CD4-positive, alpha-beta T cell treated with Interleukin-17A for 4 hours (primary cell): ENCODE data around the gene ATXN7L1.

ENCODE experiments used
- DNase-seq: peaks from one replicate; pipeline ENCODE4 v3.0.0-alpha.2; 2020; ENCODE audit warnings: mixed read lengths

The ATXN7L1 gene

DNA sequence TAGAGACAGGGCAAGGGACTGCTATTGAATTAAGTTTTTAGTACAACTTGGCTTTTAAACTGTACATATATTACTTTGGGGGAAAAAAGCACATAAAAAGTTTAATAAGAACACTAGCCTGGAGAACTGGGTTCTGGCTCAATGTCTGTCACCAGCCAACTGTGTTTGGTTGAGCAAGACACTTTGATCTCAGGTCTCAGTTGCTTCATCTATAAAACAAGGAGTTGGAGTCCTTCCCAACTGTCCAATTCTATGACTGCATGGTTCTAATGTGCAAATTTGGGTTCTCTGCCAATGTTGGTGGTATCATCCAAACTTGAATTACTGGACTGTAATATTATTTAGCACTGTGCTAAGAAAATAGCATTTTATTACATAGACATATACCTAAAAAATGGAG lies 50.3 kb downstream of the ATXN7L1 start:
- no peak for DNase-seq

DNA sequence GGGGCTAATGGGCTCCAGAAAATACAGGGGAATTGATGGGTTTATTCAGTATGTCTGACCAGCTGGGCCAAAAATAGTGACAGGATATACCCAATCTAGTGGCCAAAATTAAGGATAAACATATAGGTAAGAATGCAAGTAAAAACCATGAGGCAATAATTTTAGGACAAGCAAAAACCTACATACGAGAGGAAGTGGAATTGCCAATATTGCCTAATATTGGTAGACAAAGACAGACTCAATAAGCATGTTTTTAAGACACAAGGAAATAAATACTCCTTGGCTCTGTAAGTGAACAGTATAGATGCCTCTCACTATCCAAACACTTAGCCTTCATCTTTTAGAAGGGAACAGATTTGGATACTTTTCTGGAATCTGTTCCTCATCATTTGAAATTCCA lies 51.0 kb downstream of the ATXN7L1 start:
- no peak for DNase-seq

DNA sequence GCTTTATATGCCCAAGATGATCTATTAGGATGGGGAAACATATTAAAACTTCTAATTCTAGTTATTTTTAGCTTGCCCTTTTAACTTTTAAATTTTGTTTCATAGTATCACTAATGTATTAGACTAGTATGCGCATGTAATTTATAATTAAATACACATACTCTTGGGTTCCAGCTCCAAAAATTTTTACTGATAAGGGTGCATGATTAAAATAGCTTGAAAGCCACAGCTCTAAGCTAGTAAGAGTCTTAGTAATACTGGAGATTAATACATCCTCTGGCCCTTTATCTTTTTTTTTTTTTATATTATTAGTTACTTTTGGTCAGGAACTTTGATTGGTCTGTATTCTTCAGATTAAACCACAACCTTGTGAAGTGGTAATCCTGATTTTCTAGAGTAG lies 53.6 kb downstream of the ATXN7L1 start:
- DNase-seq = no peak

DNA sequence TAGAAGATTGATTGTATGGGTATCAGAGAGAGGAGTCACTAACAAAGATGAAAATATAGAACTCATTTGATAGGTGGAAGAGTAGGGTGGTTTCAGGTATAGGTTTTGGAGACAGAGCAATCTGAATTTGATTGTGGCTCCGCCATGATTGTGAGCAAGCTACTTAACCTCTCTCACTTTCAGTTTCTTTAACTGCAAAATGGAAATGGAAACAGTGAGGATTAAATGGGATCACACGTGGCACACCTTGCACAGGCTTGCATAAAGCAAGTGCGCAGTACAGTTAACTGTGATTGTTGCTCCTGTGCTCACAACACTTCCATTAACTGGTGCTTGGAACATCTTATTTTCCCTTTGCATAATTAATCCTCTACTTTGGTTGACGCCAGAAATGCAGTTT lies 54.9 kb downstream of the ATXN7L1 start:
- DNase-seq = no peak

DNA sequence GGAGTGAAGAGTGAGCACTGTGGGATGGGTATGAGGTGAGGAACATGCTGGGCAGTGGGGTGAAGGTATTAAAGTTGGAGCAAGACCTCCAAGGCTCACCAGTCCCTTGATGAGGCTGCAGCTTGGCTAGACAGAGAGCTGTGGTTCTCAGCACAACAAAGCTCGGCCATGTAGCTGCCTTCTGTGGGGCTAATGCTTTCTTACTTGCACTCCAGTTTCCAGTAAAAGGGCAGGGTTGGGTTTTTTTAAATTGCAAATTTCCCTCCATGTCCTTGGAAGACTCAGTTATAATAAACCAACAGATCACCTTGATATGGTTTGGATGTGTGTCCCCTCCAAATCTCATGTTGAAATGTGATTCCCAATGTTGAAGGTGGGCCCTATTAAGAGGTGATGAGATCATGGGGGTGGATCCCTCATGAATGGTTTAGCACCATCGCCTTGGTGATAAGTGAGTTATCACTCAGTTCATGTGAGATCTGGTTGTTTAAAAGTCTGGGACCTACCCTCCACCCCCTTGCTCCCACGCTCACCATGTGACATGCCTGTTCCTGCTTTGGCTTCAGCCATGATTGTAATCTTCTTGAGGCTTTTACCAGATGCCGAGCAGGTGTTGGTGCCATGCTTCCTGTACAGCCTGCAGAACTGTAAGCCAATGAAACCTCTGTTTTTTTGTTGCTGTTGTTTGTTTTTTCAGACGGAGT lies 55.9 kb downstream of the ATXN7L1 start:
- no peak for DNase-seq

DNA sequence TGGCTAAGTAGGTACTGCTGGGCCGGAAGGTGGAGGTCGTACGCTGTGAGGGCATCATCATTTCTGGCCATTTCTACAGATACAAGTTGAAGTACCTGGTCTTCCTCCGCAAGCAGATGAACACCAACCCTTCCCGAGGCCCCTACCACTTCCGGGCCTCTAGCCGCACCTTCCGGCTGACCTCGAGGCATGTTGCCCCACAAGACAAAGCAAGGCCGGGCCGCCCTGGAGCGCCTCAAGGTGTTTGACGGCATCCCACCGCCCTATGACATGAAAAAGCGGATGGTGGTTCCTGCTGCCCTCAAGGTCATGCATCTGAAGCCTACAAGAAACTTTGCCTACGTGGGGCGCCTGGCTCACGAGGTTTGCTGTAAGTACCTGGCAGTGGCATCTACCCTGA lies 56.8 kb downstream of the ATXN7L1 start:
- no peak for DNase-seq

DNA sequence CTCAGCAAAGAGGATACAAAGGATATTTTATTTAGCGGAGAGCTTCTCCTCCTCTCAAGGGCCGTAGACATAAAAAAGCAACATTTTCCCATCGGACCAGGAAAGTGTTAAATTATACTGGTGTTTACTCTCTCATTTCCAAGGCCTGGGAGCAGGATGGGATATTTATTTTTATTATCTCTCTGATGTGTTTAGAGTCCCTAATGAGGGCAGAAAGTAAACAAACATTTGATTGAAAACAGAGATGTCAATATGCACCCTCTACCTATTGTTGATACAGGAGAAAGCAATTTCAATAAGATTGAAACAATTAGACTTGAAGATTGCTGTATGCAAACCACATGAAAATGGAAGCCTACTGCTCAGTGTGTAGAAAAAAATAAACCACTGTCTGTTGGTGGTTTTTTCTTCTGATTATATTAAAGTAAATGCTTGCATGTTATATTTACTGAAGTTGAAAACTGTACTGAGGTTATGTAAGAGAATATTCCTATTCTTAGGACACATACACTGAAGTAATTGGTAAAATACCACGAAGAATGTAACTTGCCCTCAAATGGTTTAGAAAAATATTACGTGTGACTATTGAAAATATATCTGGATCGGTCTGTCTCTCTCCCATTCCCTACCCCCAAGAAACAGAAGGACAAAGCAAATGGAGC lies 59.3 kb downstream of the ATXN7L1 start:
- DNase-seq = no peak

DNA sequence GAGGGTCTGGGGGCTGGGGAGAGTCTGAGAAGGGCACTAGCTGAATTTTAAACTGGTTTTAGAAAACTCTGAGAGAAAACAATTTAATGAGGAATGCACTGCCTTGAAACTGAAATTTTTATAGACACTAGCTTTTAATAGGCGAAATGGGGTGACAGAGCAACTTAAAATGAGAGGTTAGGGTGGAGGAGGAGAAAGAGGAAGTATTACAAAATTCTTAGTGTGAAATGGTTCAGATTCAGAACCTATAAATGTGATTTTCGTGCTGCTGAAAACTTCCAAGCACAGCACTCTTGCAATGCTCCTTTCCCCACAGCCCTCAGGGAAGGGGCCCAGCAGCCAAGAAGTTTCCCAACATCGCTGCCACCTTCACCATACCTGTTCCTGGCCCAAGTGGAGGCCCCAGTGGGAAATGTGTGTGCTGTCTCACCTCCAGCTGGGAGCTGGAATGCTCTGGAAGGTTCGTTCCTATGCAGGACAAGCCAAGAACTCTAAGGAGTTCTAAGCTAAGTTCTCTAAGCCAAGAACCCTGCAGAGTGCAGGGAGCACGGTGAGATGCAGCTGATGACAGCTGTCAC lies 60.0 kb downstream of the ATXN7L1 start:
- DNase-seq = no peak

DNA sequence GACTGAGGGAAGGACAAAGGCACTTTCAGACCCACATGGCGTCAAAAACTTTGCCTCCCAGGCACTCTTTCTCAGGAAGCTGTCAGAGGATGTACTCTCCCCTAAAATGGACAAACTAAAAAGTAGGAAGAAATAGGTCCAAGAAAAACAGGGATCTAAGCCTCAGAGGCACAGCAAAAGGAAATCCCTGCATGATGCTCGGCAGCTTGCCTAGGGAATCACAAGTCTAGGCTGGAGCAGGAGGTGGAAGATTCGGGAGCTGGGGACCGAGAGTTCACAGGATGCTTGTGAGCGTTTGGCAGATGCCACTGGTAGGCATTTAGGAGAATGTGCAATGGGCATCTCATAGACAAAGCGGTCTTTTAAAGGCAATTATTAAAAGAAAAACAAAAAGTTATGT lies 60.8 kb downstream of the ATXN7L1 start:
- DNase-seq = no peak

DNA sequence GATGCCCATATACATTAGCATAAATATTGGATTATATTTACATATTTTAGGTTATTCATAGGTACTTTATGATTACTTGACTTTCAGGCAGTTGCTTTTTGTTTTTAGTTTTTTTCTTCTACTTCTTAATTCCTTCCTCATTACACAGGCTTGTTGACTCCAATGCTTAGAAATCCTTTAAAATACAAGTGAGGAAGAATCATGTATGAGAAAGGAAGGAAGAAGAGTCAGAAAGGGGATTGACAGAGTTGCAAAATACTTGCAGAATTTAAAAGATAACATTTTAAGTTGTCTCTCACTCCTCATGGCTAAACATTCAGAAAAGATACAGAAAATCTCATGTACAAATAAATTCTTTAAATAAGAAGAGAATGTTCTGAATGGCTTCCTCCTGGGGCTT lies 61.9 kb downstream of the ATXN7L1 start:
- no peak for DNase-seq

DNA sequence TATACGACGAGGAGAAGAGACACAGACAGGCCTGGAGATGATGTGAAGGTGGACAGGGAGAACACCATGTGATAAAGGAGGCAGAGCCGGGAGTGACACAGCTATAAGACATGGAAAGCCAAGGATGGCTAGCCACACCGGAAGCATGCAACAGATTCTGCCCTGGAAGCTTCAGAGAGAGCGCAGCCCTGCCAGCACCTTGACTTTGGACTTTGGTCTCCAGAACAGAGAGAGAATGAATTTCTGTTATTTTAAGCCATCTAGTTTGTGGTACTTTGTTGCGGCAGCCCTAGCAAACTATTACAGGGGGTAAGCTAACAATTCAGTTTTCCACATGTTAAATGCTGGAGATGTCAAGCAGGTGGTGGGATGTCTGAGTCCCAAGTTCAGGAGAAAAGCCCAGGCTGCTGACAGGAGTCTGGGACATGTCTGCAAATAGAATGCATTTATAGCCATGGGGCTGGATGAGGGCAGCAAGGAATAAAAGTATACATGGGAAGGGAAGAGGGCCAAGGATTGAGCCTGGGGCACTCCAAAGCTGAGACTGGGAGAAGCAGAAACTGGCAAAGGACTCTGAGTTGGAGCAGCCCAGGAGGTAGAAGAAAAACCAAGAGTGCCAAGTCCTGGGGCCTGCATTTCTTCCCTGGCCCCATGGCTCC lies 65.1 kb downstream of the ATXN7L1 start:
- DNase-seq = no peak

DNA sequence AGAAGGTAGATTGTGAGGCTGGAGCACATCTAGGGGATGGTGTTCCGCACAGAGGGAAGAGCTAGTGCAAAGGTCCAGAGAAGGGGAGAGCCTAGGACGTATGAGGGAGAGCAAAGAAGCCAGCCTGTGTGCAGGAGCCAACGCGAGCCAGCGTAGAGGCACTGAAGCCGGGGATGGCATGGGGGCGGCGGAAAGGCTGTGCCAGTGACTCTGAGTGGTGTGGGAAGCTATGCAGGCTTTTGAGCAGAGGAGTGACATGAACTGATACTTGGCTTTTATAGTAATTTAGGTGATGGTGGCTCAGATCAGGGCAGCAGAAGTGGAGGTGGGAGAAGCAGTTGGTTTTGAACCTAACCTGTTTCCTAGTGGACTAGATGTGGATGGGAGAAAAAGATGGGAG lies 65.8 kb downstream of the ATXN7L1 start:
- no peak for DNase-seq

DNA sequence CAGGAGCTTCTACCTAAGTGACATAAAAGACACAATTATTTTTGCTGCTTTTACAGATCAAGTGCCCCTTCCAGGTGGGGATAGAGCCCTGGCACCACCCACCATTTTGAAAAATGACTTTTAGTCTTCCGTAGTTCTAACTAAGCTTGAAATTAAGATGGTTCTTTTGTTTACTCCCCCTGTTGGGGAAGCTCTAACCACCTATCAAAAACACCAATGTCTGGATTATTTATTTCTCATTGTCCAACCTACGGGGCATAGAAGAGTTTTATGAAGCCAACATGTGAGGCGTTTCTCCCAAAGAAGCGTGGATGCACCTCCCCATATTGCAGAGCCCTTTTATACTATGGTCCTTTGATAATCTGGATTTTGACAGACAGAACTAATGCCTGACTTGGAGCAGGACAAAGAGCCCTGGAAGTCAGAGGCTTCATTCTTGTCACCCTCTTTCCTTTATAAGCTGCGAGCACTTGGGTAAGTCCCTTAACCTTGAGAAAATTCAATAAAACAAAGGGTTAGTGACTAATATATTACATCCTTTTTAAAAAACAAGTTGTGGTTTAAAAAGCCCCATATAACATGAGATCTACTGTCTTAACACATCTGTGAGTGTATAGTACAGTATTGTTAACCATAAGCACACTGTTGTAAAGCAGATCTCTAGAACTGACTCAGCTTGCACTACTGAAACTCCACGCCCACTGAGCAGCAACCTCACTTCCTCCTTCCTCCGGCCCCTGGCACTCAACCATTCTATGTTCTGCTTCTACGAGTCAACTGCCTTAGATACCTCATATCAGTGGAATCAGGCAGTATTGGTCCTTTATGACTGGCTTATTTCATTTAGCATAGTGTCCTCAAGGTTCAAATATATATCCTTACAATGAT lies 67.5 kb downstream of the ATXN7L1 start:
- DNase-seq = peak; percentile 78

DNA sequence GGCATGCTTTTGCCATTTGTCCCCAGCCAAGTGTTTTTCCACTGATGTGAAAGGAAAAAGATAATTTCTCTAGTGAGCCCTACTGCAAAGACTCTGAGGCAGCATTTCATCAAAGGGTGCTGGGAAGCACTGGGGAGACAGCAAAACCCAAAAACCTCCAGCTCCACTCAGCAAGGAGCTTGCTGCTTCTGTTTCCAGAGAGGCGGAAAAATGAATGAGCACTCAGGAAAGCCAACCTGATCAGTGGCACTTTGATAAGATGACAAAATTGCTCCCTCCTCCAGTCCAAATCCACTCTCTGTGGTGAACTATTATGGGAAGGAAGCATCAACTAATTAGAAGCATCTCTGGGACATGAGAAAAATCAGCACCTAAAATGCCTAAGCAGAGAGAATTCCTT lies 68.2 kb downstream of the ATXN7L1 start:
- DNase-seq = no peak

DNA sequence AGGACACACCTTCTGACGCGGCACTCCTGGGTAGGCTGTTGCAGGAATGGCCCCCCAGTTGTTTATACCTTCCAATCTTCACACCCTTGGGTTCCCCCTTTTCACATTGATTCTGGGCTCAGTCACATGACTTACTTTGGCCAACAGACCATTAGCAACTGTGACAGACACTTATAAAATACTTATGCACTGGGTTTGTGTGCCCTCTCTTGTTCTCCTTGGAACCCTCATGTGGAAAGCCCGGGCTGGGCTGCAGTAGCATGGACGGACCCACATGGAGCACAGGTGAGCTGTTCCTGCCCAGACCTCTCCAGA lies 69.0 kb downstream of the ATXN7L1 start:
- no peak for DNase-seq

DNA sequence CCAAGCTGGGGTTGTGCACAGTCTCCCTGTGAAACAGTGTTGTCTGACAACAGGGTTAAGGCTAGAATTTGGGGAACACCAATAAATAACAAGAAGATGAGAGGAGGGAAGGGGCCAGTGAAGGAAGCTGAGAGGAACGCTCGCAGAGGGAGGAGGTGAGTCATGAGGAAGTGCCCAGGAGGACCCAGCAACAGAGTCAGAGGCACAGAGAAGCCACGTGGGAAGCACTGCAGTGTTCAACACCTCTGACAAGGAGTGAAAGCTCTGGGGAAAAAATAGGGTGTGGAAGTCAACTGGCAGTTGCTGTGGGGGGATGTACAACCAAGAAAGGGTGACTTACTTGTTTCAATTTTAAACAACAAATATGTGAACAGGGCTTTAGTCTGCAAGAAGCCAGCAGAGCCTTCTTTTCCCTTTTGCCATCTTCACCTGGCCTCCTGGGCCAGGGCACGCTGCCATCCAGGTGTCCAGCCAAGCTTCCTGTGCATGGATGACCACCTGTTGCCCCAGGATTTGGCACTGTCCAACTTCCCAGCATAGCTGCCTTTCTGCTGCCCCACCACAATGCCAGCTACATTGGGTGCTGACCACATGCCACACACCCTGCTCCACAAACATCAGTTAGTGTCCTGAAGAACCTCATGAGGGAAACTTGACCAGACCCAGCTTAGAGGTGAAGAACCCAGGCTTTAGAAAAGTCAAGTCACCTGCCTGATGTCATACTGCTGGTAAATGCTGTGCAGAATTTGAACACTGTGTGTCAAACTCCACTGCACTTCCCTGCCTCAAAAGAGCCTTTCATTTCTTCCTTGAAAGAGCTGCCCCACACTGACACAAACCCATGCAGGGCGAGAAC lies 69.6 kb downstream of the ATXN7L1 start:
- peak; percentile 75 for DNase-seq

DNA sequence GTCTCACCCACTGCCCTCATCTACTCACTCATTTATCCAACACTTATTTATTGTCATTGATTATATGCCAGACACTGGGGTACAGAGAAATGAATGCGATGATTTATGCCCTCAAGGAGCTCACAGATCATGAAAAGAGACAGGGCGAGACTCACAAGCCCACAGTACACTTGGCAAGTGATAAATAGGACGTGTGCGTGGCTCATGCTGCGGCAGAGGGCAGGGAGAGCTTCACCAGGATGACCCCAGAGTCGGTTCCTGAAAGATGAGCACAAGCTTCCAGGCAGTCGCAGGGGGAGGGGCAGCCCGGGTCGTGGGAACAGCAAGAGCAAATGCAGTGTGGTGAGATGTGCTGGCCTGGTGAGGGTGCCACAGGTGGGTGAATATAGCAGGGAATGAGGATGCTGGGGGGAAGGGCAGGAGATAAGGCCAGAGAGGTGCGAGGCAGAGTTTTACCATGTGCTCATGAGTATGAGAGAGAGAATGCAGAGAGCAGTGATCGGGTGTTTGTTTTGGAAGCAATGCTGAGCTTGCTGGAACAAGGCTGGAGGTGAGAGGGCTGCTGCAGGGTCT lies 70.9 kb downstream of the ATXN7L1 start:
- DNase-seq = no peak

DNA sequence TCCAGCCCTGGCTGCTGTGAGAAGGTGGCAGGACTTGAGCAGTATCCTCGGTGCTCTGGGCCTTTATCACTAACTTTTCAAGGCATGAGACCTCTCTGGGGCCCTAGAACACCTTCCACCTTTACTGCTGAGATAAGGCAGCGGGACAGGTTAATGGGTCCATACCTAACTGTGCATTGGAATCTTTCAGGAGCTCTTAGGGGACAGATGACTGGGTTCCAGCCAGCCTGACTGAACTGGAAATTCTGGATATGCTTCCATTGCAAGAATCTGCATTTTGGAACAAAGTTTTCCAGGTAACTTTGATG lies 73.0 kb downstream of the ATXN7L1 start:
- DNase-seq = no peak

DNA sequence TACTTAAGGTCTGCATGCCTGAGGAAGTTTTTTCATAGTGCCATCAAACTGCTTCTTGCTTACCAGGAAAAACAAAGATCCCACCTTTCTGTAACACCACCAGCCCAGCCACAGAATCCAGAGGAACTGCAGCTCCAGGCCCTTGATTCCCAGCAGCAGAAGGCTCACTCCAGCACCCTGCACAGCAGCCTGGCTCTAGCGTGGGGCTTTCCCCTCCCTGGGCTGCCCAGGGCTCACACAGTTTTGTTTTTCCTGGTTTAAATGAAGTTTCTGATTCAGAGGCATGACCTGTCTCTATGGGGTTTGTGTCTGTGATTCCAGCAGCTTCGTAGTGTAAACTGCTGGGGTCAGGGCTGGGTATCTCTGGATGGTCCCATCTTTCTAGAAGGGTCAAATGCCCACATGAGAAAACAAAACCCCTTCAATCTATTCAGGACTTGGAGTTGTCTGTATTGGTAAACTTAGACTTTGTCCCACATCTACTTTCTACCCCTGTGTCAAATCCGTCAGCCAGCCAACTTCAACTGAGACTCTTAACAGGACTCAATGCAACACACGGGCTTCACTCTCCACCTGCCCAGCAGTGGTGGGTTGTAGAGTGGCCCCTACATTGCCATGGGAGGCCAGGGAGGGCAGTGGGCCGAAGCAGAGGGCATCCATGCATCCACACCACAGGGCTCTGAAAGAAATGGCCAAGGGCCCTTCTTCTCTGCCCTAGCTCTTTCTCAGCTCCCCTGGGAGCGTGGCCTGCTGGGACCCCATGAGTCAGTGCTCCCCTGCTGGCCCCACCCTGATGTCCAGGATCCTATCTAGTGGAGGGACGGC lies 73.6 kb downstream of the ATXN7L1 start:
- no peak for DNase-seq

DNA sequence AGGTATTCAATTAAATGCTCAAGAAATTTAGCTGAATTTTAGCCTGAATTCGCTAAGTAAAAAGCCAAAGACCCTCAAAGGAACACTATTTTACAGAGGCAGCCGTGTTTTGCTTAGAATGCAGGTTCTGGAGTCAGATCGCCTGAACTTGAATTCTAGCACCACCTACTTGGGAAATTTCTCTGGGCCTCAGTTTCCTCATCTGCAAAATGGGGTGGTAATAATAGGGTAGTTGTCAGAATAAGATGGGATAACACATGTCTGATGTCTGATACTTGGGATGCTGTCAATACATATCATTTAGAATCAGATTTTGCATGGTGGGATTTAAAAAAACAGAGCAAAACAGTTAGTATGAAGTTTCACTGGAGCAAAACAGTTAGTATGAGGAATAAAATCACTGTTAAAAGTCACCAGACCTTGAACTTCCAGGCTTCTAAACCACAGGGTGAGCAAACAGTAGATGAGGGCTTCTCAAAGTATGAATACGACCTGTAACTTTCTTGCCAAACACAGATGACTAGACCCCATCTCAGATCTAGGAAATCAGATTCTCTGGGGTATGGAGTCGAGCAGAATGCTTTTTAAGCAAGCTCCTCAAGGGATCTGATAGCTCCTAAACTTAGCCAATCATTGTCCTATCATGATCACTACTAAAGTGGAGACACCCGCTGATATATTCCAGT lies 75.4 kb downstream of the ATXN7L1 start:
- no peak for DNase-seq
